ENCODE measurements around the gene ZC3H10.

- TF ChIP-seq YY1 (IDR thresholded peaks at IDR 0.05; ENCODE audit: insufficient read depth, insufficient read length) (no peak), ZNF274 (IDR thresholded peaks at IDR 0.05; ENCODE audit: low read depth, low read length) (no peak), SUZ12 (IDR thresholded peaks at IDR 0.05; ENCODE audit: extremely low read depth, insufficient read depth, insufficient read length) (no peak)
Observed at GRCh38 chr12:56122637-56123036, 4.6 kb downstream of the ZC3H10 start.
